Activated gamma-delta T cell treated with Interleukin-2 at 50 U/mL for 16 hours (primary cell): ENCODE data around the gene EXTL2.
"Not testable (repeated sequence)": the region's sequence is repeated elsewhere in the genome, so short reads cannot be mapped to it uniquely, and the experiment has no call there.

Experiments used
- DNase-seq: peaks from one replicate; pipeline ENCODE4 v3.0.0-alpha.2; 2020

Gene EXTL2

DNA sequence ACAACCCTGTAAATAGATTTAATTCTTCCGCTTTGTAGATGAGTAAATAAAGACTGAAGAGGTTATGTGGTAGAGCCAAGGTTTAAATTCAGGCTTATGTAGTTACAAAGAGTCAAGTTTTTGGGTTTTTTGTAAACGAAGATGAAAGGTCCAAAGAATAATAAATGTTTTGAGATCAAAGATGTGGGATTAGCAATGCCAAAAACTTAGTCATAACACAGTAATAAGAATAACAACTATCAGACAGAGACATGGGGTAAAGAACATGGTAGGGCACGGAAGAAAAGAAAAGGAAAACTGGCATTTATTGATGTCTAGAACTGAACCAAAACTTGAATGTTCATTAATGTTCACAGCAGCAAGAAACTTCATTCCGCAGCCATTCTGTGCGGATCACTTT is 42.9 kb downstream of the EXTL2 start:
- no peak for DNase-seq

DNA sequence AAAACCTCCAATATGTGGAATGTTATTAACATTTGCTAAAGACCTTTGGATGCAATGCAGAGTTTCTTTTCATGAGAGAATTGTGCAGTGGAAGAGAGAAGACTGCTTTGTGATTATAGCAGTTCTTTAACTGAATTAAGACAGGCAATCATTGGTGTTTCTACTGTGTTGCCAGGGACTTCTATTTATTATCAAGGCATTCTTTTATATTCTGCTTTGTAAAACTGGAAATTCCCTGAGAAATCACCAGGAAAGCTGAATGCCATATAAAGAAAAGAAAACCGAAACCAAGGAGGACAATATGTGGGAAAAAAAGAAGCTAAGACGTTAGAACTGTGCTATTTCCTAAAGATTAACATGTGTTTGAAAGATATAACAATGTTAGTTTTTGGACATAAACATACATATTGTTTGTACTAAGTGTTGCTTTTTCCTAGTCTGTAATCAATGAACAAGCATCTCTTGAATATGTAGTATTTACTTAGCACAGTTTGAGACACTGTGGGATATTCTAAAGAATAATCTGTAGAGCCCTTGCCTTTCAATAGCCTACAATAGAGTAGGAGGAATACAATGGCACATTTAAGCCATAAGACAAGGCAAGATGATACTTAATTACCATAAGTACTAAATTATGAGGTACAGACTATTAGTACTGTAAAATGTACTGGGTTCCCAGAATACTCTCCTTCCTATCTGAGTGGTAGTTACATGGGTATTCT is 47.1 kb downstream of the EXTL2 start:
- no peak for DNase-seq

DNA sequence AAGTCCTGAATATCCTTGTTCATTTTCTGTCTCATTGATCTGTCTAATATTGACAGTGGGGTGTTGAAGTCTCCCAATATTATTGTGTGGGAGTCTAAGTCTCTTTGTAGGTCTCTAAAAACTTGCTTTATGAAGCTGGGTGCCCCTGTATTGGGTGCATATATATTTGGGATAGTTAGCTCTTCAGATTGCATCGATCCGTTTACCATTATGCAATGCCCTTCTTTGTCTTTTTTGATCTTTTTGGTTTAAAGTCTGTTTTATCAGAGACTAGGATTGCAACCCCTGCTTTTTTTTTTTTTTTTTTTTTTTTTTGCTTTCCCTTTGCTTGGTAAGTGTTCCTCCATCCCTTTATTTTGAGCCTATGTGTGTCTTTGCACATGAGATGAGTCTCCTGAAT is 51.5 kb downstream of the EXTL2 start:
- DNase-seq, result not testable (repeated sequence)

DNA sequence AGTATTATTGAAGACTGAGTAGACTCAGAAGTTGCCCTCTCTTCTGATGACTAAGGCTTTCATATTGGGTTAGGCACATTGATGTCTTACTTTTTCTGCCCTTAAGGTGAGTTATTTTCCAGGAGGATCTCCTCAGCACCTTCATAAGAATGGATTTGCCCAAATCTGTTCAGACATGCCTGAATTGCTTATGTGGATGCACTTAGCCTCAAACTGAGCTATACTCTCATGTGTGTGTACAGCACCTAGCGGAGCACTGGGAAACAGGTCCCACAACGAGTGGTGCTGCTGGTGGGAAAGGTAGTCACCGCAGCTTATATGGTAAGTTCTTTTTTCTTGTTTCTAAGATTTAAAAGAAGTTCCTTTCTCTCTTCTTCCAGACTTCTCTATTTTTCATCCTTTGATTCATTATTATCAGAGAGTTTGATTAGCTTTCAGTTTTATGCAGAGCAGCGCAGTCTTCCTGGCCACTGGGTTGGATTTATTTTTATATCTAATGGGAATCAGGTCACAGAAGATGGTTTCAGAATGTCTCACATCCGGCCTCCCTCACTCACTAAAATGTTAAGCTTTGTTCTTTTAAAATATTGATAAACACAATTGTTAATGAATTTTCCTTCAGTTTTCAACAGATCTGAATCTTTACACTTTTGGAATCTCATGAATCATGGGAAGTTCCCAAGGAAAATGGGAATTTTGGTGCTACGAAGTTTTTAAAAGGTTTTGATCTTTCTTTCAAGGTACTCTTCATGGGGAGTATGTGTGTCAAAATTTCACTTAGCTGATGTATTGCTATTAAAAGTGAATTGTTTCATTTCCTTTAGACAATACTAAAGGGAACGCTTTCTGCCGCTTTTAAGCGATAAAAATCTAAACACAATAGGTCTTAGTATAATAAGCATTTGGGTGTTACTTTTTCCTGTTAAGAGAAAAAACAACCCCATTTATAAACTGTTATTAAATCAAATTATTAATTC is 58.5 kb downstream of the EXTL2 start:
- DNase-seq, result no peak

DNA sequence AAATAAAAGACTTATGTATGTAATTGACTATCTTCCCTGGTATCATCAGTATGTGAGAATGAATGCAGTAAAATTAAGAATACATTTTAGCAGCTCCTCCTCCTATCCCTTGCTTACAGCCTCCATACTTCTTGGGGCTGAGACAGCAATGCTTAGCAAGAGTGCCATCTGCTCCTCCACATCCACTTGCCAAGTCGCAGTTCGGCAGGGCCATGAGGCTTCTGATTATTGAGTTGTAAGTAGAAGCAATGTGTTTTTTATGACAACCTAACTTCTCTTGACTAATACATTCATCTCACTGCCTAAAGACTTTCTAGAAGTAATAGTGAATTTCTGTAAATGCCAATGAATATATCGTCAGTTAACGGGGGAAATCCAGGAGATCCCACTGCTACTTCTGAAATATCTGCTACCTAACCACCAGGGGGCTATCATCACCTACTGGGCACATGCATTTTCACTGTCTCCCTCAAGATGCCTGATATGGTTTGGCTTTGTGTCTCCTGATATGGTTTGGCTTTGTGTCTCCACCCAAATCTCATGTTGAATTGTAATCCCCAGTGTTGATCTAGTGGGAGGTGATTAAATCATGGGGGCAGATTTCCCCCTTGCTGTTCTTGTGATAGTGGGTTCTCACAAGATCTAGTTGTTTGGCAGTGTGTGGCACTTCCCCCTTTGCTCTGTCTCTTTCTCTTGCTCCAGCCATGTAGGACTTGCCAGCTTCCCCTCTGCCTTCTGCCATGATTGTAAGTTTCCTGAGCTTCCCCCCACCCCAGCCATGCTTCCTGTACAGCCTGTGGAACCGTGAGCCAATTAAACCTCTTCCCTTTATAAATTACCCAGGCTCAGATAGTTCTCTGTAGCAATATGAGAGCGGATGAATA is 59.6 kb downstream of the EXTL2 start:
- no peak for DNase-seq

DNA sequence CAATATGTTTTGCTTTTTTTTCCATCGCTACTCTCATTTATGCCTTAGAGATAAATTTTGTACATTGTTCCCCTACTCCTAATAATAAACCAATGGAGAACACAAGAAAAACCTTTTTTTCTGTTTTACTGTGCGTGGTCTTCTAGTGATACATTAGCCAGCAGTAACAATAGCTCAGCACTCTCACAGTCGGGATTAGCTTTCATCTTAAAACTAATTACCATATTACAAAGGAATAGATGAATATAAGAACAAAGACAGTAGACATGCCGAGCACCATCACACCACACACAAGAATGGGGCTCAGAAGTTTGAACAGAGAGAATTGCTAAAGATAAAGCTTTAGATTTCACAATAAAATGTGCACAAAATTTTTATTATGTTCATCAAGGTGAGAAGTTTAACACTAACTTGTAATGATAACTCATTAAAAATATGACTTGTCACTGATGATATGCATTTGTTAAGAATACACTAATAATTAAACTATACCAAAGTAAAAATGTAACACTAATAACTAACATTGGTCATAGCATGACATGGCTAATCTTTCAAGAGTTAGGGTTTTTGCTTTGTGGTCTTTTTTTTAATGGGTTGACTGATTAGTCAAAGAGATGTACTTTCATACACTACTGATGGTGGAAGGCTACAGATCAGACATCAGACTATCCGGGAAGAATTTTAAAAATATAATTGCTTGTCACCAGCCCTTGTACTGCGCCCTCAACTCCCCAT is 61.8 kb downstream of the EXTL2 start:
- DNase-seq, result no peak

DNA sequence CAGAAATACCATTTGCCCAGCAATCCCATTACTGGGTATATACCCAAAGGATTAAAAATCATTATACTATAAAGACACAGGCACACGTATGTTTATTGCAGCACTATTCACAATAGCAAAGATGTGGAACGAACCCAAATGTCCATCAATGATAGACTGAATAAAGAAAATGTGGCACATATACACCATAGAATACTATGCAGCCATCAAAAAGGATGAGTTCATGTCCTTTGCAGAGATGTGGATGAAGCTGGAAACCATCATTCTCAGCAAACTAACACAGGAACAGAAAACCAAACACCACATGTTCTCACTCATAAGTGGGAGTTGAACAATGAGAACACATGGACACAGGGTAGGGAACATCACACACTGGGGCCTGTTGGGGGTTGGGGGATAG is 69.0 kb downstream of the EXTL2 start:
- DNase-seq, result not testable (repeated sequence)
